GM12878 (cell line): ENCODE results near the gene FAAP100. TPM values are rescaled to one million over a fixed set of nuclear protein-coding genes. Genes with fewer than 3 reads are reported as not detected.

Source experiments
- ATF3 ChIP-seq: IDR thresholded peaks from 2 replicates; pipeline ENCODE4 v1.6.1; 2011; ENCODE audit warnings: low read depth, mild to moderate bottlenecking, low read length, moderate library complexity, borderline replicate concordance; ENCODE audit errors: extremely low read depth
- ATF7 ChIP-seq: fragments of 450-650 bp; IDR thresholded peaks from 2 replicates; pipeline ENCODE4 v1.6.1; 2016; ENCODE audit warnings: low read depth, mild to moderate bottlenecking
- BACH1 ChIP-seq: fragments of 450-650 bp; IDR thresholded peaks from 2 replicates; pipeline ENCODE4 v1.6.1; 2017; ENCODE audit warnings: mild to moderate bottlenecking, borderline replicate concordance
- CREM ChIP-seq: IDR thresholded peaks from 2 replicates; pipeline ENCODE4 v1.6.1; 2014; ENCODE audit warnings: antibody characterized with exemption, low read depth
- IRF5 ChIP-seq: fragments of 450-650 bp; IDR thresholded peaks from 2 replicates; pipeline ENCODE4 v1.6.1; 2017; ENCODE audit warnings: borderline replicate concordance
- LARP7 ChIP-seq: fragments of 450-650 bp; IDR thresholded peaks from 2 replicates; pipeline ENCODE4 v1.6.1; 2017; ENCODE audit warnings: mild to moderate bottlenecking
- NKRF ChIP-seq: fragments of 450-650 bp; conservative IDR thresholded peaks from 2 replicates; pipeline ENCODE4 v1.6.1; 2017; ENCODE audit warnings: mild to moderate bottlenecking, moderate library complexity
- NR2F1 ChIP-seq: fragments of 450-650 bp; conservative IDR thresholded peaks from 2 replicates; pipeline ENCODE4 v1.6.1; 2017; ENCODE audit warnings: mild to moderate bottlenecking
- PAX8 ChIP-seq: fragments of 450-650 bp; IDR thresholded peaks from 2 replicates; pipeline ENCODE4 v1.6.1; 2017; ENCODE audit warnings: mild to moderate bottlenecking, moderate library complexity
- POLR2A ChIP-seq: IDR thresholded peaks from 2 replicates; pipeline ENCODE4 v1.6.1; 2011; ENCODE audit warnings: low read depth, mild to moderate bottlenecking, low read length
- POLR2AphosphoS5 ChIP-seq: IDR thresholded peaks from 2 replicates; pipeline ENCODE4 v1.6.1; 2011; ENCODE audit warnings: mild to moderate bottlenecking, low read length, inconsistent platforms
- RAD51 ChIP-seq: fragments of 450-650 bp; IDR thresholded peaks from 2 replicates; pipeline ENCODE4 v1.6.1; 2016; ENCODE audit warnings: moderate library complexity, mild to moderate bottlenecking, inconsistent platforms
- RELA ChIP-seq: fragments of 450-650 bp; IDR thresholded peaks from 2 replicates; pipeline ENCODE4 v1.8.0; 2014; ENCODE audit warnings: borderline replicate concordance; ENCODE audit not compliant: partially characterized antibody
- SIN3A ChIP-seq: IDR thresholded peaks from 2 replicates; pipeline ENCODE4 v1.6.1; 2012; ENCODE audit warnings: low read depth, low read length, improper control_type of control experiment
- SMAD5 ChIP-seq: IDR thresholded peaks from 2 replicates; pipeline ENCODE4 v1.6.1; 2016; ENCODE audit warnings: antibody characterized with exemption, low read depth
- SMC3 ChIP-seq: IDR thresholded peaks from 2 replicates; pipeline ENCODE4 v1.6.1; 2011; ENCODE audit warnings: low read length, improper control_type of control experiment, borderline replicate concordance
- SP1 ChIP-seq: IDR thresholded peaks from one replicate; pipeline ENCODE4 v1.6.1; 2011; ENCODE audit warnings: low read depth, low read length
- SRF ChIP-seq, 2 experiments: IDR thresholded peaks; 2 replicates each; pipeline ENCODE4 v1.6.1; 2011; ENCODE audit warnings: low read depth in 2 of 2, low read length in 2 of 2, mild to moderate bottlenecking in 1 of 2, moderate library complexity in 1 of 2
- TAF1 ChIP-seq: IDR thresholded peaks from 2 replicates; pipeline ENCODE4 v1.6.1; 2011; ENCODE audit warnings: mild to moderate bottlenecking, low read depth, low read length, borderline replicate concordance
- WRNIP1 ChIP-seq: IDR thresholded peaks from 2 replicates; pipeline ENCODE4 v1.6.1; 2011; ENCODE audit warnings: low read depth, low read length, improper control_type of control experiment, borderline replicate concordance
- ZBTB33 ChIP-seq: fragments of 450-650 bp; IDR thresholded peaks from 2 replicates; pipeline ENCODE4 v1.6.1; 2017; ENCODE audit warnings: mild to moderate bottlenecking
- ZNF592 ChIP-seq: fragments of 450-650 bp; IDR thresholded peaks from 2 replicates; pipeline ENCODE4 v1.6.1; 2017; ENCODE audit warnings: mild to moderate bottlenecking, moderate library complexity
- polyA plus RNA-seq, 11 experiments: library from polyadenylated mRNA; depleted of rRNA in 4 of 11; unstranded in 6 of 11; stranded (reverse) in 5 of 11; fragments of >200 nt; fragmentation: Nextera tagmentation in 4 of 11; fragmentation: Illumina TruSeq in 1 of 11; extraction: Ambion mirVana in 4 of 11; extraction: Trizol in 1 of 11; gene quantifications; 1 replicate in 1 of 11; 2 replicates in 10 of 11; pipeline versions ENCODE4 v1.2.1 to v1.2.3, GENCODE V29; 2011 to 2016; ENCODE audit warnings: inconsistent platforms in 2 of 11, missing spikeins in 2 of 11, low read depth in 1 of 11
- total RNA-seq, 4 experiments: library from RNA; depleted of rRNA in 3 of 4; stranded (reverse); fragments of >200 nt in 3 of 4; fragmentation: Illumina TruSeq in 1 of 4; extraction: Trizol in 1 of 4; gene quantifications; 2 replicates each; pipeline versions ENCODE4 v1.2.1 to v1.2.3, GENCODE V29; 2013 to 2021

Gene FAAP100
- total and polyA plus RNA-seq, 10 of the 15 experiments (the other 5 are each of a cell fraction or from before 2014, with no cell fraction given) = 0.11 to 46.2 (median 17.1) TPM

- TF ChIP-seq ZNF592 = no peak
- peak; percentile 8 for TF ChIP-seq CREM
- TF ChIP-seq NR2F1 = peak; percentile 12; the same call in 1 of the 2 replicates
- TF ChIP-seq ATF3 = no peak
- TF ChIP-seq BACH1 = peak; percentile 67
- peak; percentile 35 for TF ChIP-seq LARP7
- peak; percentile 81 for TF ChIP-seq POLR2A
- peak; percentile 80; the same call in 1 of the 2 replicates for TF ChIP-seq WRNIP1
- TF ChIP-seq ZBTB33 = no peak
- TF ChIP-seq IRF5 = no peak
- peak; percentile 34; the same call in 1 of the 2 replicates for TF ChIP-seq SMAD5
- peak; percentile 45; the same call in 1 of the 2 replicates for TF ChIP-seq NKRF
- no peak for TF ChIP-seq PAX8
- TF ChIP-seq RELA = peak; percentile 63
- no peak; the same call in 1 of the 2 replicates for TF ChIP-seq SIN3A
- TF ChIP-seq ATF7 = no peak
- TF ChIP-seq POLR2AphosphoS5 = peak; percentile 92
- TF ChIP-seq SMC3 = no peak
- peak; percentile 76 for TF ChIP-seq TAF1
- 0 out of 4 replicates have a peak, but pooled peaks of 1 of the 2 experiments have one; percentile 44 for TF ChIP-seq SRF (IDR thresholded peaks at IDR 0.05; ENCODE audit: low read depth in 2 of 2, low read length in 2 of 2)
- peak; percentile 86 for TF ChIP-seq RAD51
- TF ChIP-seq SP1 = peak; percentile 43
Measured at GRCh38 chr17:81517339-81518112, 34.6 kb downstream of the FAAP100 start (continued).
